Measurements from ENCODE around the gene PTOV1.

DNA sequence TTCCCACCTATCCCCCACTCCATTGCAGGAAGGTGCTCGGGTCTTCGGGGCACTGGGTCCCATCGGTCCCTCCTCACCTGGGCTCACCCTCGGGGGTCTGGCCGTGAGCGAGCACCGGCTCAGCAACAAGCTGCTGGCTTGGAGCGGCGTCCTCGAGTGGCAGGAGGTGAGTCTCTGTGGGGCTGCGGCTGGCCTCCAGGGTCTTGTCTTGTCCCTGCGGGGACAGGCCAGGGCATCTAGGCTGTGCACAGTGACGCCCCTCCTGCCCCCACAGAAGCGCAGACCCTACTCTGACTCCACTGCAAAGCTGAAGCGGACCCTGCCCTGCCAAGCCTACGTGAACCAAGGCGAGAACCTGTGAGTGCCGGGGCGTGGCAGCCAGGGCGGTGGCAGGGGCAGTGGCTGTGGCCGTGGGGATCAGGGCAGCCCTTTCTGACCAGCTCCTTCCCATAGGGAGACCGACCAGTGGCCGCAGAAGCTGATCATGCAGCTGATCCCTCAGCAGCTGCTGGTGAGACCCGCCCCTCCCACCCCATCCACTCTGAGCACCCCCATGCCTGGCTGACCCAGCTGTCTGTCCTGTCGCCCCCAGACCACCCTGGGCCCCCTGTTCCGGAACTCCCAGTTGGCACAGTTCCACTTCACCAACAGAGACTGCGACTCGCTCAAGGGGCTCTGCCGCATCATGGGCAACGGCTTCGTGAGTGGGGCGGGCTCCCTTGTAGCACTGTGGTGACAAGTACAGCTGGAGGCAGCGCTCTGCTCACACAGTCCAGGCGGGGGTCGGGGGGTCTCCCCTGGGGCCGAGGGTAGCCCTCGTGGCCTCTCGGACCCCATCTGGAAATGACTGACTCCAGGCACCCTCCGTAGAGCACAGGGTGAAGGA is 3.7 kb downstream of the PTOV1 start:
- TF ChIP-seq, protein P1, sequence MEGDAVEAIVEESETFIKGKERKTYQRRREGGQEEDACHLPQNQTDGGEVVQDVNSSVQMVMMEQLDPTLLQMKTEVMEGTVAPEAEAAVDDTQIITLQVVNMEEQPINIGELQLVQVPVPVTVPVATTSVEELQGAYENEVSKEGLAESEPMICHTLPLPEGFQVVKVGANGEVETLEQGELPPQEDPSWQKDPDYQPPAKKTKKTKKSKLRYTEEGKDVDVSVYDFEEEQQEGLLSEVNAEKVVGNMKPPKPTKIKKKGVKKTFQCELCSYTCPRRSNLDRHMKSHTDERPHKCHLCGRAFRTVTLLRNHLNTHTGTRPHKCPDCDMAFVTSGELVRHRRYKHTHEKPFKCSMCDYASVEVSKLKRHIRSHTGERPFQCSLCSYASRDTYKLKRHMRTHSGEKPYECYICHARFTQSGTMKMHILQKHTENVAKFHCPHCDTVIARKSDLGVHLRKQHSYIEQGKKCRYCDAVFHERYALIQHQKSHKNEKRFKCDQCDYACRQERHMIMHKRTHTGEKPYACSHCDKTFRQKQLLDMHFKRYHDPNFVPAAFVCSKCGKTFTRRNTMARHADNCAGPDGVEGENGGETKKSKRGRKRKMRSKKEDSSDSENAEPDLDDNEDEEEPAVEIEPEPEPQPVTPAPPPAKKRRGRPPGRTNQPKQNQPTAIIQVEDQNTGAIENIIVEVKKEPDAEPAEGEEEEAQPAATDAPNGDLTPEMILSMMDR (IDR thresholded peaks at IDR 0.05; ENCODE audit: low read length), result no peak
- TF ChIP-seq EZH2 (optimal IDR thresholded peaks at IDR 0.05; ENCODE audit: low read depth, low read length), result no peak

Data from MM.1S (cell line).